HG02870 (cell line): ENCODE measurements around the gene PLEKHG4B.
"Not testable (repeated sequence)": the region's sequence is repeated elsewhere in the genome, so short reads cannot be mapped to it uniquely, and the experiment has no call there.

ENCODE experiments used
- ATAC-seq: cut with Tn5 transposase; IDR thresholded peaks from one replicate; pipeline ENCODE4 v1.9.1; 2021; ENCODE audit warnings: mild to moderate bottlenecking, moderate library complexity; ENCODE audit not compliant: unreplicated experiment

The PLEKHG4B gene

DNA sequence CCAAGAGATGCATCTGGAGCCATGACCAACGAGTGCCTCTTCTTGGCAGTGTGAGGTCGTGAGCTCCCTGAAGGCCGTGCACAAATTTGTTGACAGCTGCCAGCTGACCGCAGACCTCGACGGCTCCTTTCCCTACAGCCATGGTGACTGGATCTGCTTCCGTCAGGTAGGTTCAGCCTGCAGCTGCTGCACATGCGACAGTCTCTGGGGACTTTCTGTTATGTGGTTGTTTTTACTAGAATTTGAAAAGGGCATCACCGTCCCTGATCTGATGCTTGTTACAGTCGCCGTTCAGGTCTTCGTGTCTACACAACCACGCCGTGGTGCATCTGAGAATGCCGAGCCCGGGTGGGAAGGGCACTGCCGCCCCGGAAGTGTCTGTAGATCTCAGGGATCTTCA lies 62.9 kb downstream of the PLEKHG4B start:
- ATAC-seq: no peak

DNA sequence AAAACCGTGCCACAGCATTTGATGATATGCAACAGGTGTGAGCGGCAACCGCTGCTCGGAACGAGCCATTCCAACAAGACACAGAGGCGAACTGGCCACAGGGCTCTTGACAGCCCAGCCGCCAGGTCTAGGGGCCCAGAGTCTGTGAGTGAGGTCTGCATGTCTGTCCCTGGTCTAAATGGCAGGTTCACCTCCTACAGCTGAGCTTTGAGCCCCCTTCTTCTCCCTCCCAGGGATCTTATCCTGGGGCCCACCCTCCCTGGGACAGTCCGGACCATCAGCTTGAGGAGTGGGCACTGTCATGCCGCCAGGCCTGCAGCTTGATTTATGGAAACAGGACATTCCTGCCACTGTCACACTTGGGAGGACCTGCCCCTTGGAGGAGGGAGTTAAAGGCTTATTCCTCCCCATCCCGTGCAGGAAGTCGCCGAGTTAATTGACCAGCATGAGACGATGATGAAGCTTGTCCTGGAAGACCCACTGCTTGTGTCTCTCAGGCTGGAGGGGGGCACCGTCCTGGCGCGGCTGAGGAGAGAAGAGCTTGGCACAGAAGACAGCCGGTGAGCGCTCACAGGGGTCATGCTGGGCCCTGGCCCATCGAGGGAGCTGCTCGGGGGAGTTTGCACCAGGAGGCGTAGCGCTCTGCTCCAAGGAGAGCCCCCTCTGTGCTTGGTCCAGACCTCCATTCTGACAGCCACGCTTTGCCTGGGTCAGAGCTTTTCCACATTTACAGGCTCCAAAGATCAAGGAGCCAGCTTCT lies 63.9 kb downstream of the PLEKHG4B start:
- no peak for ATAC-seq

GRCh38 chr5:156411-157072 lies 64.6 kb downstream of the PLEKHG4B start:
- no peak for ATAC-seq

GRCh38 chr5:157126-157715 lies 65.3 kb downstream of the PLEKHG4B start:
- ATAC-seq: no peak

DNA sequence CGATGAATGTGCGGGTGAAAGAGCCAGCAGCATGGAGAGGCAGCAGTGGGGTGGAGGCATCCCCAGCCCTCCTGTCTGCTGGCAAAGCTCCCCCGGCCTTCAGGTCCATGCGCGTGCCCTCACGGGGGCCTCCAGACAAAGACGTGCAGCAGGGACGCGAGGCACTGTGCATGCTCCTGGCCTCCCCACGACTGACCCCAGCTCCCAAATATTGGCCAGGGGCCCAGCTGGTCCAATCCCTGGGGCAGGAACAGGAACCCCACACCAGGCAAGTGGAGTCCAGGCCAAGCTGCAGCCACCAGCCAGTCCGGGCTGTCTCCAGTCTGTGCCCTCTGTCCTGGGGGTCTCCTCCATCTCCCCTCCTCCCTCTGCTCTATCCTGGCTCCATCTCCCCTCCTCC lies 65.8 kb downstream of the PLEKHG4B start:
- no peak for ATAC-seq

DNA sequence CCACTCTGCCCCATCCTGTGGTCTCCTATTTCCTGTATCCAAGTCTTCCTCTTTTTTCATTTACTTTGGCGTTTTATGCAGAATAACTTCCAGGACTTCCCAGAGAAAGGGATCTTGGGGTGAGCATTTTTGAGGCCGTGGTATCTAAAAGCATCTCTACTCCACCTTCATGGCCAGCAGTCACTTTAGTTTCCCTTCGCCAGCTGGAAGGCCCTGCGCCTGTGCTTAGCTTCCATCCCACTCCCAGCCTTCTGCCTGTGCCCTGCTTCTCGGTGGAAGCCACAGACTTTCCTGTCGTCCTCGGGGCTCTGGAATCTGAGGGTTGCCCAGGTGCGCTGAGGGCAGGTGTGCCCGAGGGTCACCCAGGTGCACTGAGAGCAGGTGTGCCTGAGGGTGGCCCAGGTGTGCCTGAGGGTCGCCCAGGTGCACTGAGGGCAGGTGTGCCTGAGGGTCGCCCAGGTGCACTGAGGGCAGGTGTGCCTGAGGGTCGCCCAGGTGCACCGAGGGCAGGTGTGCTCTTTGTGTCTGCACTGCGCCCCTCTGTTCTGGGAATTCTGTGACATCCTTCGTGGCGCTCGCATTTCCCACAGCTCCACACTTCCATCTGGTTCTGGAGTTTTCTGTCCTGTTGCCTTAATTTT lies 67.0 kb downstream of the PLEKHG4B start:
- ATAC-seq: no peak

- ATAC-seq: no peak
Measured at GRCh38 chr5:159448-160172, 67.6 kb downstream of the PLEKHG4B start.

- ATAC-seq: no peak
Measured at GRCh38 chr5:160173-160510, 68.2 kb downstream of the PLEKHG4B start.

DNA sequence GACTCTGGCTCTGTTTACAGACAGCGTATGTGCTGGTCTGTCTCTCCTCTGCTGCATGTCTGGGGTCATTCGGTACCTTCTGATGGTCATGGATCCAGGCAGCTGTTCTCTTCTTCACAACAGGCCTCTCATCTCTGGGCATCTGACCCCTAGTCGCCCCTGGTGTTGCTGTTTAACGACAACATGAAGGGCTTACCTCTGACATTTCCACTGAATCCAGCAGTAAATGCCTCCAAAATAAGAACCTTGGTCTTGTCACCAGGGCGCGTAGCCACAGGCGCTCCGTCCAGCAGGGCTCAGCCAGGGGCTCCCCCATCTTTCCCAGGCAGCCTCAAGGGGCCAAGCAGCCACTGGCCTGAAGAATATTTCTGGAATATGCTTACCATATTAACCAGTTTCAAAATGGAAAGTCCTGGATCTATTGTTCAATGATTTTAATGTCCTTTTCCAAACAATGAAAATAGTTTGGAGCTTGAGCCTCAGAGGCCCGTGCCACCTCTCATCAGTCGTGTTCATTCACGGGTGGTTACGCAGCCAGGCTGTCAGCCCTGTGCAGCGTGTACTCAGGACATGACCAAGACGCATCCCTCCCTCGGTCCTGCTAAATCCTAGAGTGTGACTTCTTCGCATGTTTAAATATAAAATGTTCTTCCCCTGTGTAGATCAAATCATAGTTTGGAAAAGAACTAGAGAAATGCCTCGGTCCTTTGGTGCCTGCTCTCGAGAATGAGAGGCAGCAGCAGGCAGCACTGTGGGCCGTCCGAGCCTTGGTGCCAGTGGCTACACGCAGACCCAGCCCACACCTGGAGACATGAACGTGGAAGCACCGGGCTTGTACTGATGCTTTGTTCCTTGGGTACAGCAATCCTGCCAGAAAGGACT lies 69.2 kb downstream of the PLEKHG4B start:
- no peak for ATAC-seq

DNA sequence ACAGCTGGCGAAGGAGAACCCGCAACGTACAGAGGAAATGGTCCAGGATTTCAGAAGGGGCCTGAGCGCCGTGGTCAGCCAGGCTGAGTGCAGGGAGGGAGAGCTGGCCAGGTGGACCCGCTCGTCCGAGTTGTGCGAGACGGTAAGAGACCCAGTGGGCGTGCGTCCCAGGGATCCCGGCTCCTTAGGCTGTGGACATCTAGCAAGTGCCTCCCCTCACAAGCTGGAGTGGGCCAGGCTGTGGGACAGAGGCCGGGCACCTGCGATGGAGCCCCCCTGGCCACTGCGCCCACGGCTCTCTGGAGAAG lies 69.8 kb downstream of the PLEKHG4B start:
- no peak for ATAC-seq

DNA sequence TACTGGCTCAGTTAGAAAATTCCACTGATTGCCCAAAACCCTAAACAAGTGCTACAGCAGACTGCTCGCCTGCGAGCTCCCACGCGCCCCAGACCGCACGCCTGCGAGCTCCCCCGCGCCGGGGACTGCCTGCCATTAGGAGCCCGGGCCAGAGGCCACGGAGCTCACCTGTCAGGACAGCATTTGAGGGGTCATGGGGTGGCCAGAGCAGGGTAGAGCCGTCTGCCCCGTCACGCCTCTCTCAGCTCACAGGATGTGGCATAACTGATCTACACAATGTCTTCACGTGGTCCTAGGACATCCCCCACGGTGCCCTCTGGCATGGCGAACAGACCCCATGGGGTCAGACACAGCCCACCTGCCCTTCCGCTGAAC lies 70.2 kb downstream of the PLEKHG4B start:
- no peak for ATAC-seq

- ATAC-seq: no peak
Measured at GRCh38 chr5:162565-163337, 70.8 kb downstream of the PLEKHG4B start.

- no peak for ATAC-seq
Measured at GRCh38 chr5:163338-163620, 71.3 kb downstream of the PLEKHG4B start.

DNA sequence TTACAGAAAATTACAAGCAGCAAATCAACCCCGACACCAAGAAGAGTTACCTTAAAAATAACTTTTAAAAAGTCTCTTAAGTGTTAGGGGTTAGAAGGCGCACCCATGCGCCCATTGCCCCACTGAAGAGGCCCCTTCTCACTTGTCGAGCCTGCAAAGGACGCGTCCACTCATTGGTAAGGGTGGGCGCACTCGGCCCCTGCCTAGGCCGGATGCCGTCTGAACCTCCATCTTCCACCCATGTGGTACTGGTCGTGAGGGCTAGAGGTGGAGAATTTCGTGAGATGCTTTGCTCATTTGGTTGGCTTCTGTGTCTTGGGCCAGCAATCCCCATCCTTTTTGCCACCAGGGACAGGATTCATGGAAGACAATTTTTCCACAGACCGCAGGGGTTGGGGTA lies 71.9 kb downstream of the PLEKHG4B start:
- ATAC-seq: no peak

DNA sequence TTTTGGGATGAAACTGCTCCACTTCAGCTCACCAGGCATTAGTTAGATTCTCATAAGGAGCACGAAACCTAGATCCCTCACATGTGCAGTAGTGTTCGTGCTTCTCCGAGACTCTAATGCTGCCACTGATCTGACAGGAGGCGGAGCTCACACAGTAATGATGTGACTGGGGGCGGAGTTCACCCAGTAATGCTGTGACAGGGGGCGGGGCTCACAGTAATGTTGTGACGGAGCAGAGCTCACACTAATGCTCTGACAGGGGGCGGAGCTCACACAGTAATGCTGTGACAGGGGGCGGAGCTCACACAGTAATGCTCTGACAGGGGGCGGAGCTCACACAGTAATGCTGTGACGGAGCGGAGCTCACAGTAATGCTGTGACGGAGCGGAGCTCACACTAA lies 72.3 kb downstream of the PLEKHG4B start:
- no peak for ATAC-seq

- ATAC-seq: not testable (repeated sequence)
Measured at GRCh38 chr5:164783-165182, 72.8 kb downstream of the PLEKHG4B start.

- ATAC-seq: no peak
Measured at GRCh38 chr5:166441-167372, 74.7 kb downstream of the PLEKHG4B start.

- ATAC-seq: no peak
Measured at GRCh38 chr5:167511-167910, 75.5 kb downstream of the PLEKHG4B start.
